ENCODE measurements around the gene NFS1. TPM values are rescaled to one million over a fixed set of nuclear protein-coding genes. Genes with fewer than 3 reads are reported as not detected.
"Not testable (repeated sequence)": the region's sequence is repeated elsewhere in the genome, so short reads cannot be mapped to it uniquely, and the experiment has no call there.

Gene NFS1
- total RNA-seq, 4 donors from 2014 or later = 39.6 to 48.4 (median 44.0) TPM

GRCh38 chr20:35729836-35730582 lies 30.9 kb upstream of the NFS1 start:
- intact Hi-C loops (cut with DNase I; ENCODE audit: low total_unique reads) = no loop called here
- DNase-seq (ENCODE audit: low spot score in 2 of 2) = no peak
- no peak overlapping the region for H3K4me3 ChIP-seq (ENCODE audit: low read depth, poor library complexity, severe bottlenecking)
- TF ChIP-seq POLR2A (IDR thresholded peaks at IDR 0.05) (no peak), CTCF (IDR thresholded peaks at IDR 0.05) (no peak)
- 80 to 83% methylated on average over 2 of the region's 2 CpGs for WGBS, 2 donors

GRCh38 chr20:35729283-35729807 lies 30.2 kb upstream of the NFS1 start:
- TF ChIP-seq POLR2A (IDR thresholded peaks at IDR 0.05) = no peak
- no peak for TF ChIP-seq CTCF (IDR thresholded peaks at IDR 0.05)
- intact Hi-C loops (cut with DNase I; ENCODE audit: low total_unique reads) = no loop called here
- WGBS, 2 donors = 82 to 87% methylated on average over 7 of the region's 7 CpGs
- DNase-seq (ENCODE audit: low spot score in 2 of 2) = no peak
- no peak overlapping the region for H3K4me3 ChIP-seq (ENCODE audit: low read depth, poor library complexity, severe bottlenecking)

GRCh38 chr20:35726842-35727711 lies 27.9 kb upstream of the NFS1 start:
- DNase-seq (ENCODE audit: low spot score in 2 of 2) = no peak
- no peak for TF ChIP-seq POLR2A (IDR thresholded peaks at IDR 0.05)
- TF ChIP-seq CTCF (IDR thresholded peaks at IDR 0.05) = no peak
- WGBS, 2 donors = 93 to 96% methylated on average over 20 of the region's 20 CpGs
- intact Hi-C loops (cut with DNase I; ENCODE audit: low total_unique reads) = no loop called here
- H3K4me3 ChIP-seq (ENCODE audit: low read depth, poor library complexity, severe bottlenecking) = no peak overlapping the region

- intact Hi-C loops (cut with DNase I; ENCODE audit: low total_unique reads) = no loop called here
- no peak overlapping the region for H3K4me3 ChIP-seq (ENCODE audit: low read depth, poor library complexity, severe bottlenecking)
- WGBS, 2 donors = 69 to 78% methylated on average over 13 of the region's 13 CpGs
- TF ChIP-seq POLR2A (IDR thresholded peaks at IDR 0.05) = no peak
- TF ChIP-seq CTCF (IDR thresholded peaks at IDR 0.05) = no peak
- DNase-seq (ENCODE audit: low spot score in 2 of 2) = no peak
Measured at GRCh38 chr20:35724321-35725230, 25.4 kb upstream of the NFS1 start.

- DNase-seq (ENCODE audit: low spot score in 2 of 2); intact Hi-C loops (cut with DNase I; ENCODE audit: low total_unique reads); H3K4me3 ChIP-seq (ENCODE audit: low read depth, poor library complexity, severe bottlenecking): not testable (repeated sequence)
- 93 to 97% methylated on average over 12 of the region's 12 CpGs for WGBS, 2 donors
Measured at GRCh38 chr20:35723652-35724320, 24.6 kb upstream of the NFS1 start.

GRCh38 chr20:35723275-35723639 lies 24.1 kb upstream of the NFS1 start:
- DNase-seq (ENCODE audit: low spot score in 2 of 2); H3K4me3 ChIP-seq (ENCODE audit: low read depth, poor library complexity, severe bottlenecking); intact Hi-C loops (cut with DNase I; ENCODE audit: low total_unique reads): not testable (repeated sequence)
- WGBS, 2 donors = 89 to 93% methylated on average over 4 of the region's 4 CpGs
